ENCODE measurements around the gene SLC25A13.
"Not testable (repeated sequence)": the region's sequence is repeated elsewhere in the genome, so short reads cannot be mapped to it uniquely, and the experiment has no call there.

SLC25A13 gene

DNA sequence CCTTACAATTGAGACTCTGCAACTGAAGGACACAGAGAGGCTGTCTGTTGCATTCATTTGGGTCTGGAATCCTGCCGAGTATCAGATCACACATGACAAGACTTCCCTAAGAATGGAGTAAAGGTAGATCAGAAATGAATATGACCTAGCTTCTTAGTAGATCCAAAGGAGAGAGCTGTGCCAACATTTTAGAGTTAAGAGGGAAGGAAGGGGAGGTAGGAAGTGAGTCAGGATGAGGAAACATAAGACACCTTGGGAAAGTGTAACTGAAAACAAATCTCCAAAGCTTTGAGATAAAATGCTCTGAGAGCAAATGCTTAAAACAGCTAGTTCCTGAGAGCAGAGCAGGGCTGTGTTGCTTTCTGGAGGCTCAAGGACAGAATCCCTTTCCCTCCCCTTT is 6.1 kb upstream of the SLC25A13 start:
- DNase-seq: no peak
- intact Hi-C loops (cut with DNase I): no loop called here

DNA sequence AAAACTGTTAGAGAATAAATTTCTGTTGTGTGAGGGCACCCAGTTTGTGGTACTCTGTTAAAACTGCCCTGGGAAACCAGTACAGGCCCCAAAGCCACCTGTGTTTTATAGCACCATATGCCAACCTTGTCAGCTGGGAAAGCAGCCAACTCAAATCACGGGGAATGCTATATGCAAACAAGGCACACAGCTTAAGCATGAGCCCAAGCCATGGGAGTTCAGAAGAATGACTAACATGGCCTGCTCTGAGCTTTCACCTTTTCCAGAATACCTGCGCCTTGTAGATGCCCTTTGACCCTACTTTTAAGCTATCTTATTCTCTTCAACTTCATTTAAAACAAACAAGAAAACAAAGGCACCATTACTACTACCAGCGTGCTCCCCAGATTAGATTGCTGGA is 5.5 kb upstream of the SLC25A13 start:
- no peak for DNase-seq
- intact Hi-C loops (cut with DNase I): no loop called here

DNA sequence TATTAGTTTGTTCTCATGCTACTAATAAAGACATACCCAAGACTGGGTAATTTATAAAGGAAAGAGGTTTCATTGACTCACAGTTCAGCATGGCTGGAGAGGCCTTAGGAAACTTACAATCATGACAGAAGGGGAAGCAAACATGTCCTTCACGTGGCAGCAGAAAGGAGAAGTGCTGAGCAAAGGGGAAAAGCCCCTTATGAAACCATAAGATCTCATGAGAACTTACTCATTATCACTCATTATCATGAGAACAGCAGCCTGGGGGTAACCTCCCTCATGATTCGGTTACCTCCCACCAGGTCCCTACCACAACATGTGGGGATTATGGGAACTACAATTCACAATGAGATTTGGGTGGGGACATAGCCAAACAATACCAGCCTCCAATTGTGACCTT is 4.9 kb upstream of the SLC25A13 start:
- intact Hi-C loops (cut with DNase I); DNase-seq: not testable (repeated sequence)

DNA sequence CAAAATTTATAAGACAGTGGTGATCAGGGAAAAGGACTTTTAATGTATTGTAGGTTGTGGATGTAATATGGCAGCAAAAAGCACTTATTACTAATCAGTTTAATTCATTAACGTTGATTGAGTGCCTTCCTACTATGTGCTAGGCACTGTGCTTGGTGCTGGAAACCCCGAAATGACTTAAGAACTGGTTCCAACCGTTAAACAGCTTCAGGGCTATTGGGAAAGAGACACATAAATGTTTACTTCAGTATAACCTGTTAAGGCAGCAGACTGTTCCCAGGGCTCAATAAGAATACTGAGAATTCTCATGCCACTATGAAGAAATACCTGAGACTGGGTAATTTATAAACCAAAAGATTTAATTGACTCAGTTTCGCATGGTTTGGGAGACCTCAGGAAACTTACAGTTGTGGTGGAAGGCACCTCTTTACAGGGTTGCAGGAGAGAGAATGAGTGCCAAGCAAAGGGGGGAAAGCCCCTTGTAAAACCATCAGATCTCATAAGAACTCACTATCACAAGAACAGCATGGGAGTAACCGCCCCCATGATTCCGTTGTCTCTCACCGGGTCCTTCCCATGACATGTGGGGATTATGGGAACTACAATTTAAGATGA is 1.1 kb upstream of the SLC25A13 start:
- DNase-seq: no peak
- intact Hi-C loops (cut with DNase I): no loop called here

DNA sequence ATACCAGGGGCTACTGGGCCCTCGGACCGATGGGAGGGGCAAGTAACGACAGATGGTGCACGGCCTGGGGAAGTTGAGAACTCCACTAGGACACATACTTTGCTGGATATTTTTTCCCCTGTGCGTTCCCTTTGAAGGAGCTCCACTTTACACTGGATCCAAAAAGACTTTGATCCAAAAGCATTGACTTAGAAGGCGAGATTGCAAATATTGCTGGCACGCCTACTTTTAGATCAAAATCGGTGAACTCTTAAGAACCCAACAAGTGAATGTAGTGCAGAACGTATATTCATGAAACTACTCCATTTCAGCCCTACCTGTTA is 436 bp upstream of the SLC25A13 start:
- intact Hi-C loops (cut with DNase I): no loop called here
- no peak for DNase-seq

DNA sequence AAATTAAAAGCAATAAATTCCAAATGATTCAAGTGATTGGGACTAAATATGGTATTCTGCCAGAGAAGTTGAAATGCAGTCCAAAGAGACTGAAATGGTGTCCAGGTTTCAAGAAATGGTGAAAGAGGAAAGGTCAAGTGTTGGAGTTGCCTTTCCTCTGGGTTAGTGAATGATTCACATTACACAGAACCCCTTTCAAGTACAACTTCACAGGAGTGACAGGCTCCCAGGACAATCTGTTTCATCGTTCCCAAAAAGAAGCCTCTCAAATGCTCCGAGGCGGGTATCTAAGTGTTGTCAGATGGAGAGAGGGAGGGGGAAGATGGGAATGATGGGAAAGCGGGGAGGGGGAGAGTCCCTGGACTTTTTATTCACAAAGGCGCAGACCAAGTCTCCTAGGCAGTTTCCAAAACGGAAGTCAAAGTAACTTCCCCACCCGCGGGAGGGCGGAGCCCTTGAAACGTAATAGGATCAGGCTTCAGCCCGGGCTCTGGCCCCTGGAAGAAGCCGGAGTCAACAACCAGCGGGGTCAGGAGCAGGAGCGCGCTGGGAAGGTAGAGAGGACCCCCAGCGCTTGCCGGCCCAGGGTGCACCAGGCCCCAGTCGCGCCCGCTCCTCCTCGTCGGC is 754 bp downstream of the SLC25A13 start:
- DNase-seq: peak; percentile 74 to 95 (median 86)
- intact Hi-C loops (cut with DNase I): no loop called here

DNA sequence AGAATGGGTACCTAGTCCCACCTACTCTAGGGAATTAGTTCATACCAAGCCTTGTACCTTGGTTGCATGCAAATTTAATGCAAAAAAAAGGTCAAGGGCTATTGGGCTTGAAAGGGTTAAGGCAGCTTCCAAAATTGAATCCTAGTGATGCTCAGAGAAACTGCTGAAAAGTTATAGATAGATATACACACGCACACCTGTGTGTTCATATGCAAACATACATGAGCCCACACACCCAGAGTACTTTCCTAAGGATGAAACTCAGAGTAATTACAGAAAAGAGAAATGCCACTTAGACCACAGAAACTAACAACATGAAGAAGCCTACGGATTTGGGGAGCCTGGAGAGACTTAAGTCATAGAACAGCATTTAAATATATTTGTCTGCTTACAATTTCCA is 1.5 kb downstream of the SLC25A13 start:
- intact Hi-C loops (cut with DNase I): no loop called here

DNA sequence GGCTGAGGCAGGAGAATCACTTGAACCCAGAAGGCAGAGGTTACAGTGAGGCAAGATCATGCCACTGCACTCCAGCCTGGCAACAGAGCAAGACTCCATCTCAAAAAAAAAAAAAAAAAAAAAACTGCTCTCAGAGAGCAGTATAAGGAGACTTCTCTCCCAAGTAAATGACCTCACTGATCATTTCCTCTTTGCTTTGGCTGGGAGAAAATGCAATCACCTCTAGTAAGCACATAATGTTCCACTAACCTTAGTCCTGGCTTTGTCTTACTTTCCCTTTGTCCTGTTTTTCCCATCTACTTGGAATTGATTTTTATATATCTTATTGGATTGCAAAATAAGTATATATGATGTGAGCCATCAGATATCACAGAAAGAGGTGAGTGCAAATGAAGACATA is 2.5 kb downstream of the SLC25A13 start:
- intact Hi-C loops (cut with DNase I): loop anchor here (10.0 kb wide), 2 partner anchors 245 to 705 kb away; partner anchors contain the start of gene DLX5
- DNase-seq: no peak

More for the DNA sequence above, 1.5 kb downstream of the SLC25A13 start:
- no peak for DNase-seq

DNA sequence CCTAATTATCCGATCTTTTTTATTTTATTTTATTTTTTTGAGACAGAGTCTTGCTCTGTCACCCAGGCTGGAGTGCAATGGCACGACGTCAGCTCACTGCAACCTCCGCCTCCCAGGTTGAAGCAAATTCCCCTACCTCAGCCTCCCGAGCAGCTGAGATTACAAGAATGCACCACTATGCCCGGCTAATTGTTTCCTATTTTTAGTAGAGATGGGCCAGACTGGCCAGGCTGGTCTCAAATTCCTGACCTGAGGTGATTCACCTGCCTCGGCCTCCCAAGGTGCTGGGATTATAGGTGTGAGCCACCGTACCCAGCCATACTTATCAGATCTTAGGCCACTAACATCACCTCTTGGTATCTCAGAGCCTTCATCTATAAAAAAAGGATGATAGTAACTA is 4.9 kb downstream of the SLC25A13 start:
- intact Hi-C loops (cut with DNase I): loop anchor here (10.0 kb wide), 2 partner anchors 242 to 708 kb away; partner anchors contain the start of gene DLX5
- no peak for DNase-seq

DNA sequence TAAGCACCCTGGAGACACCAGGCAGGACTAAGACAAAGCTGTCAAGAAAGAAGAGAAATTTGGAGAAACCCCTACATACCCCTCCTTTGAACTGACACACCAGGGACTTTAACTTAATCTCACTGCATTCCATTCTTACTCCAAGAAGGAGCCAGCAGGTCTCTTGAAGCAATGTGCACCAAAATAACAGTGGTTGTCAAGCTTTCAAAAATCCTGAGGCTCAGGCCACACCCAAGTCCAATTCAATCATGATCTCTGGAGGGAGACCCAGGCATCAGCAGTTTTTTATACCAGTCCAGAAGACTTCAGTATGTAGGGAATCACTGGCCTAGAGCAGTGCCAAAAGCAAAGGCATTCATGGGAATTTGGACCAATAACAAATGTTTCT is 6.8 kb downstream of the SLC25A13 start:
- intact Hi-C loops (cut with DNase I): loop anchor here (10.0 kb wide), 2 partner anchors 240 to 710 kb away; partner anchors contain the start of gene DLX5
- DNase-seq: no peak

DNA sequence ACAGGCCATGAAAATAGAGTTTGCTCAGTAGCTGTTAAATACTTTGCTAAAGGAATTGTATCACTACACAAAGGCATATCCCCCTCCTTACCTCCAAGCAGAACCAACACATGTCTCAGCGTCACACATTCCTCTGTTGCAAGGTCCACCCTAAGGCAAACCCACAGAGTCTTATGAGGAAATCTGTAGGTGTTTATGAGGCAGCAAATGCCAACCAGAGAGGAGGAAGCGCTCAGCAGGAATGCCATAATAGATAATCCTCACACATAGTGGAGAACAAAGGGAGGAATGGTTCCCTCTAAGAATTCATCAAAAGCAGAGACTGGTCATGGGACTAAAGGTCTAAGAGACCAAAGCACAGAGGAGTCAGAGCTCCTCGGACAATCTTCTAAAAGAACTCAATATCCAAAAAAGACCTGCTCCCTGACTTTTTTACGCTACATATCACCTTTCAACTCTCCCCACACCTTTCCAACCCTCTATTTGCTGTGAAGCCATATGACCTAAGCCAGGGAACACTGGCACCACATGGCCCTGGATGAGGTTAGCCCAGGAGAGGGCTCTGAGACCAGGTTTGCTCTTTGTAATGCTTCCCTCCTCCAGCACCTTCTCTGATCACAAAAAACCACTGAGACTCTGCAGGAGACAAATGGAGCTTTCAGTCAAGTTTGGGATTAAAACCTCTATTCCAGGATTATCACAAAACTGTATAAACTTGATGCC is 7.3 kb downstream of the SLC25A13 start:
- no peak for DNase-seq
- intact Hi-C loops (cut with DNase I): loop anchor here (10.0 kb wide), 2 partner anchors 240 to 710 kb away; partner anchors contain the start of gene DLX5

DNA sequence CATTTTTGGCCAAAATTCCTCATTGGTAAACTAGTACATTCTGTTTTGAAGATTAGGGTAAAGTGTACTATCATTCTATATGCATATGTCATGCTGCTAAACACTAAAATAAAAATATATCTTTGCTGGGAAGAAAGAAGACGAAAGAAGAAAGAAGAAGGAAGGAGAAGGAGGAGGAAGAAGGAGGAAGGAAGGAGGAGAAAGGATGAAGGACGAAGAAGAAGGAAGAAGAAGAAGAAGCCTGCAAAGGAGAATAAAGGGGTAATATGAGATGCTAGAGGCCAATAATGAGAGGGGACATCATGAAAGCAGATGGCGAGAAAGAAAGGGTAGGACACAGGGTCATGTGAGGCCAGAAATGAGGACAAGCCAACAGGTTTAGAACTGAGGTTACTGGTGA is 8.0 kb downstream of the SLC25A13 start:
- DNase-seq: no peak
- intact Hi-C loops (cut with DNase I): loop anchor here (10.0 kb wide), 2 partner anchors 239 to 711 kb away; partner anchors contain the start of gene DLX5

DNA sequence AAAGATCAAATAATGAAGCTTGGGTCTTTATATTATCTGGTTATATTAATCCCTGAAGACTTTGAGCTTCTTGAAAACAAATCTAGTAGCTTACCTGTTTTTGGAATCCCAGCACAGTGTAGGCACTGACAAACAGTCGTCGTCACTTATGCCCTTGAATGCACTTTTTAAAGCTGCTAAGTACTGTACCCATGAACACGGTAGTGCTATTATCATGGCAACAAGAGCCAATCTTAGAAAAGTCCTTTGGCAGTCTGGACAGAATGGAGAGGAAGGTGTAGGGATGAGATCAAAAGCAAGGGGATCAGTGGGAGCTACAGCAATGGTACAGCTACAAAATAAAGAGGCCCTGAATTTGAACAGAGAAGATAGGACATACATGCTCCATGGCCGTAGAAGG is 9.4 kb downstream of the SLC25A13 start:
- intact Hi-C loops (cut with DNase I): loop anchor here (10.0 kb wide), 2 partner anchors 238 to 712 kb away; partner anchors contain the start of gene DLX5
- no peak for DNase-seq

DNA sequence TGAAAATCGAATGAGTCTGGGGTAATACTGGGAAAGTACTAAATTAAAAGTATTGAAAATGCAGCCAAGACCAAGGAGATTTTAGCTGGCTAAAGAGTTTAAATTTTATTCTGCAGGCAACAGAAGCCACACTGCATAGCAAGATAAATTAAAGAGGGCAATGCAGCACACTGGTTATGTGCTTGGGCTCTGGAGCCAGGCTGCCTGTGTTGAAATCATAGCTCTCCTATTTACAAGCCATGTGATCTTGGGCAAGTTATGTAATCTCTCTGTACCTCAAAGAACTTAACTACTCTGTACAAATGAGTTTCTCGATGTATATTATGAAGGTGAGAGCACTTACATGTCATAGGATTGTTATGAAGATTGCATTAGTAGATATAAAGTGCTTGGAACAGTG is 9.9 kb downstream of the SLC25A13 start:
- peak in 27 of 42 donors; percentile 19 to 82 (median 46) for DNase-seq
- intact Hi-C loops (cut with DNase I): loop anchor here (10.0 kb wide), 2 partner anchors 237 to 713 kb away; partner anchors contain the start of gene DLX5

DNA sequence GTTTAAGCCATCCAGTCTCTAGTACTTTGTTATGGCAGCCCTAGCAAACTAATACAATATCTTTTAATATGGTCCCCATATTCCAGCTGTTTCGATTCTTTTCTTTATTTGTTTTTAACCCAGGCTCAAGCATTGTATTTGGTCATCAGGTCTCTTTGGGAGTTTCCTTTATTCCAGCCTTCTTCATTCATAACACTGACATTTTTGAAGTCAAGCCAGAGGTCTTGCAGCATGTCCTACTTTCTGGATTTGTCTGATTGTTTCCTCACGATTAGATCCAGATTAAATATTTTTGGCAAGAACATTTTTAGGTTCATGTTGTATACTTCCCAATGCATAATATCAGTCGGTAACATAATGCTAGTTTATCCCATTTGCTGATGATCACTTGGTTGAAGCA is 11.8 kb downstream of the SLC25A13 start:
- intact Hi-C loops (cut with DNase I): loop anchor here (10.0 kb wide), 2 partner anchors 235 to 715 kb away; partner anchors contain the start of gene DLX5
- DNase-seq: no peak

DNA sequence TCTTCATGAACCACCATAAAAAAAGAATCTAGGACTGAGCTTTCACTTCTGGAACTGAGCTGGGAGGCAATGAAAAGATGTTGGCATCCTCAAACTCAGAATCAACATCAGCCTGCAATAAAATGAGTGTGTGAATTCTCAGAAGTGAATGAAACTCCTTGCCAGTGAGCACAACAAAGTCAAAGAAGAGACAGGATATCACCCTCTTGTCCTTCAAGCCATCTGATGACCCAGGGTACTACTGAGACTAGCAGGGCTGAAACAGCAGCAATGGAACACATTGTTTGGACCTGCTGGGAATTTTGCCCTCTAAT is 13.0 kb downstream of the SLC25A13 start:
- intact Hi-C loops (cut with DNase I): no loop called here
- no peak for DNase-seq

DNA sequence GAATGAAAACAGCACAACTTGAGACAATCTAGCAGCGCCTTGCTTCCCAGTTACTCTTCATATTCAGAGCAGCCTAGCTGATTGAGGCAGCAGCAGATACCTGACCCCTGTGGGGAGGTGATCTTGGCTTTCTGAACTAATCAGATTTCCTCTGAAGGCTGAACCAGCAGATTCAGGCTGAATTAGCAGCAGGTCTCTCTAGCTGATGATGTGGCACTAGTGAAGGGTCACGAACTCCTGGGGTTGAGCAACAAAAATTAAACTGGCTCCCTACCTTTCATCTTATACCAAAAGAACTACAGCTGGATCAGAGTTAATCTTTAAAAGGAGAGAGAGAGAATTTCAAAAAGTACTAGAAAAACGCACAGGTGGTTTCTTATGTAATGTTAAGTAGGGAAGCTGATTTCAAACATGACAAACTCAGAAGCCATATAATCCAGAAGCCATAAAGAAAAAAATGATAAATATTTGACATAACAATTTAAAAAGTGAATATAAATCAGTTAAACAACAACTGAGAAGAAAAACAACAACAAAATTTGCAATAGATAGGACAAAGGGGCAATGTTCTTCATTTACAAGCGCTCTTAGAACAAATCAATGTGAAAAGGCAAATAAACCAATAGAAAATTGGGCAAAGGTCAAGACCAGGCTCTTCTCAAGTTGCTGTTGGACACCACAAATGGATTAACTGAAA is 13.5 kb downstream of the SLC25A13 start:
- intact Hi-C loops (cut with DNase I): no loop called here
- no peak for DNase-seq

DNA sequence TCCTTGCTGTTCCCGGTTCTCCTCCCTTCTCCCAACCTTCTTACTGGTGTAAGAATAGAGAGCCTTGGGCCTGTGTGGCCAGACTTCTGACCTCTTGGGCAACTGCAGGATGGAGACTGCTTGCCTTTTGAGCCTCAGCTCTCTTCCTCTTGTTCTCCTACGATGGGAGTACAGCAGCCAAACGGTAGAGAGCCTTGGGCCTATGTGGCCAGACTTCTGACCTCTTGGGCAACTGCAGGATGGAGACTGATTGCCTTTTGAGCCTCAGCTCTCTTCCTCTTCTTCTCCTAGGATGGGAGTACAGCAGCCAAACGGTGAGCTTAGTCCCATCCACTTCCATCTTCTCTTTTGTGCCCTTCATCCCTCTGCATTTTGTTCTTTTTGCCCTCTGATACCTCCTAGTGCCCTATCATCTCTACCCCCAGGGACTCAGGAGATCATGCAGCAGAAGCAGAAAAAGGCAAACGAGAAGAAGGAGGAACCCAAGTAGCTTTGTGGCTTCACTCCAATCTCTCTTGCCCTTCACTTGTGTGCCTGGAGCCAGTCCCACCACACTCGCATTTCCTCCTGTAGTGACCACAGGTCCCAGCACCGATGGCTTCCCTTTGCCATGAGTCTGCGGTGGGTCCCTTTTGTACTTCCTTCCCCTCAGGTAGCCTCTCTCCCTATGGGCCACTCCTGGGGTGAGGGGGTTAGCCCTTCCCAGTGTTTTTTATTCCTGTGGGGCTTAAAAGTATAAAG is 15.3 kb downstream of the SLC25A13 start:
- intact Hi-C loops (cut with DNase I): no loop called here

DNA sequence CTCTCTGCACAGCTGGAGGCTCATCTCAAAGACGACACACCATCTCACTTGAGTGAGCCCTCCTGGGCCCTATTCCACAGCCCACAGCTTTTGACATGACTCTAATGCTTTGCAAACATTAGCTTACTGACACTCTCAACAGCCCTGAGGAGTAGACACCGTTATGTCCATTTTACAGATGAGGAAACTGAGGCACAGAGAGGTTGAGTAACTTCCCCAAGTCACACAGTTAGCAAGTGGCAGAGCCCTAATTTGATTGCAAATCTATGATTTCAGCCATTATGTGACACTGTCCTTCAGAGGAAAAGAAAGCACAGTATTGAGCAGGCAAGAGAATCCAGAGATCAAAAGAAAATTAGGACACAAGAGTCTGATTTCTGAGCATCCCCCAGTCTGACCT is 16.0 kb downstream of the SLC25A13 start:
- no peak for DNase-seq
- intact Hi-C loops (cut with DNase I): no loop called here

More for the DNA sequence above, 15.3 kb downstream of the SLC25A13 start:
- peak in 1 of 42 donors; percentile 42 for DNase-seq
